Upper lobe of left lung (tissue), 6 donors: ENCODE data around the gene ATAD3A. TPM values are rescaled to one million over a fixed set of nuclear protein-coding genes. Genes with fewer than 3 reads are reported as not detected.

Experiments used
- ATAC-seq, 2 donors: fragments of 200-7000 bp; cut with Tn5 transposase; one replicate each; pipeline ENCODE4 v1.9.1; 2022; ENCODE audit warnings: mild to moderate bottlenecking in 2 of 2, moderate library complexity in 2 of 2; ENCODE audit not compliant: low FRiP score in 2 of 2
- DNase-seq, 2 donors: peaks; one replicate each; pipeline ENCODE4 v3.0.0-alpha.2; 2019 to 2020
- H3K27ac ChIP-seq, 4 donors: fragments of 200-600 bp; sonication (generic); one replicate each; pipeline ENCODE4 v1.5.1; 2016 to 2019
- H3K27me3 ChIP-seq, 4 donors: fragments of 200-600 bp; sonication (generic); one replicate each; pipeline ENCODE4 v1.5.1; 2017 to 2019
- H3K36me3 ChIP-seq, 4 donors: fragments of 200-600 bp; sonication (generic); one replicate each; pipeline ENCODE4 v1.5.1; 2016 to 2019
- H3K4me1 ChIP-seq, 4 donors: fragments of 200-600 bp; sonication (generic); one replicate each; pipeline ENCODE4 v1.5.1; 2018 to 2019
- H3K4me3 ChIP-seq, 4 donors: fragments of 200-600 bp; sonication (generic); one replicate each; pipeline ENCODE4 v1.5.1; 2017 to 2019; ENCODE audit warnings: mild to moderate bottlenecking in 2 of 4, moderate library complexity in 1 of 4
- H3K9me3 ChIP-seq, 4 donors: fragments of 200-600 bp; sonication (generic); one replicate each; pipeline ENCODE4 v1.5.1; 2018 to 2019
- CTCF ChIP-seq, 6 experiments: fragments of 450-650 bp in 4 of 6; fragments of 200-600 bp in 2 of 6; sonication (generic) in 2 of 6; IDR thresholded peaks; one replicate each; pipeline ENCODE4 v1.5.1; 2016 to 2019; ENCODE audit warnings: antibody characterized with exemption in 6 of 6
- EP300 ChIP-seq, 4 donors: sonication (generic); formaldehyde crosslinking; IDR thresholded peaks; one replicate each; pipeline ENCODE4 v1.5.1; 2017; ENCODE audit warnings: antibody characterized with exemption in 4 of 4, control low read depth in 2 of 4
- POLR2A ChIP-seq, 4 donors: fragments of 450-650 bp; IDR thresholded peaks; one replicate each; pipeline ENCODE4 v1.5.1; 2016 to 2017; ENCODE audit warnings: antibody characterized with exemption in 4 of 4, mild to moderate bottlenecking in 2 of 4
- POLR2AphosphoS5 ChIP-seq, 2 donors: sonication (generic); formaldehyde crosslinking; IDR thresholded peaks; one replicate each; pipeline ENCODE4 v1.5.1; 2017; ENCODE audit warnings: antibody characterized with exemption in 2 of 2
- WGBS, 2 donors: methylation state at CpG; one replicate each; pipeline ENCODE4 v1.1.5; 2017 to 2018; 5-methylcytosine and 5-hydroxymethylcytosine counted together
- total RNA-seq, 6 donors: library from RNA; depleted of rRNA in 4 of 6; stranded (reverse); fragments of >200 nt in 4 of 6; gene quantifications; one replicate each; pipeline versions ENCODE4 v1.1.0 to v1.2.1, GENCODE V29; 2016 to 2021
- donor health status: DM: no; HTN: no; CAD: no; lungs with moderate emphysema.
- donor health status: DM: no; HTN: yes; CAD: no; lungs with severe emphysema.

Gene ATAD3A
- total RNA-seq, 6 donors from 2014 or later, result 18.5 to 31.9 (median 24.0) TPM

GRCh38 chr1:1534401-1535154 lies 22.6 kb downstream of the ATAD3A start:
- no peak overlapping the region for H3K4me3 ChIP-seq
- 90 to 93% methylated on average over 14 to 29 of the region's 31 CpGs for WGBS, 2 donors
- ATAC-seq (peak in 1 of 2 donors; percentile 9), DNase-seq (peak in 1 of 2 donors; percentile 71)
- H3K27me3 ChIP-seq, result no peaks in the 10 kb centered on the region
- no peak for TF ChIP-seq EP300 (IDR thresholded peaks at IDR 0.05)
- TF ChIP-seq CTCF (IDR thresholded peaks at IDR 0.05), result no peak
- TF ChIP-seq POLR2A (IDR thresholded peaks at IDR 0.05), result no peak
- TF ChIP-seq POLR2AphosphoS5 (IDR thresholded peaks at IDR 0.05), result no peak
- peaks cover 0 to 11% (median 8%) of the 10 kb centered on the region in 4 donors for H3K36me3 ChIP-seq
- H3K27ac ChIP-seq, result no peak overlapping the region
- H3K9me3 ChIP-seq, result peaks cover 0 to 11% (median 3%) of the 10 kb centered on the region in 4 donors
- H3K4me1 ChIP-seq, result peaks cover 7 to 11% (median 9%) of the 10 kb centered on the region in 4 donors

GRCh38 chr1:1535201-1536018 lies 23.4 kb downstream of the ATAD3A start:
- 90 to 95% methylated on average over 32 to 34 of the region's 66 CpGs for WGBS, 2 donors
- Histone ChIP-seq H3K27ac (no peak overlapping the region), H3K27me3 (no peaks in the 10 kb centered on the region), H3K4me3 (no peak overlapping the region), H3K4me1 (peaks cover 9 to 20% (median 10%) of the 10 kb centered on the region in 4 donors), H3K36me3 (peaks cover 0 to 8% (median 6%) of the 10 kb centered on the region in 4 donors), H3K9me3 (peaks cover 0 to 11% (median 3%) of the 10 kb centered on the region in 4 donors)
- no peak for ATAC-seq
- no peak for TF ChIP-seq POLR2AphosphoS5 (IDR thresholded peaks at IDR 0.05)
- TF ChIP-seq POLR2A (IDR thresholded peaks at IDR 0.05), result no peak
- TF ChIP-seq EP300 (IDR thresholded peaks at IDR 0.05), result no peak
- no peak for TF ChIP-seq CTCF (IDR thresholded peaks at IDR 0.05)
- DNase-seq, result peak in 1 of 2 donors; percentile 81

GRCh38 chr1:1536019-1536937 lies 24.3 kb downstream of the ATAD3A start:
- Histone ChIP-seq H3K4me3 (no peak overlapping the region), H3K9me3 (peaks cover 0 to 11% (median 2%) of the 10 kb centered on the region in 4 donors), H3K4me1 (peaks cover 16 to 28% (median 17%) of the 10 kb centered on the region in 4 donors), H3K27ac (no peak overlapping the region), H3K36me3 (peaks cover 0 to 12% (median 11%) of the 10 kb centered on the region in 4 donors), H3K27me3 (no peaks in the 10 kb centered on the region)
- peak in 1 of 2 donors; percentile 83 for DNase-seq
- 85 to 88% methylated on average over 30 to 38 of the region's 48 CpGs for WGBS, 2 donors
- ATAC-seq, result no peak
- TF ChIP-seq POLR2AphosphoS5 (IDR thresholded peaks at IDR 0.05) (no peak), EP300 (IDR thresholded peaks at IDR 0.05) (no peak)

- H3K9me3 ChIP-seq, result peaks cover 0 to 4% (median 0%) of the 10 kb centered on the region in 4 donors
- no peaks in the 10 kb centered on the region for H3K27me3 ChIP-seq
- H3K4me1 ChIP-seq, result peaks cover 17 to 29% (median 18%) of the 10 kb centered on the region in 4 donors
- H3K36me3 ChIP-seq, result peaks cover 0 to 20% (median 15%) of the 10 kb centered on the region in 4 donors
- 97 to 98% methylated on average over 11 to 15 of the region's 15 CpGs for WGBS, 2 donors
- TF ChIP-seq POLR2AphosphoS5 (IDR thresholded peaks at IDR 0.05) (no peak), EP300 (IDR thresholded peaks at IDR 0.05) (no peak), POLR2A (IDR thresholded peaks at IDR 0.05) (no peak), CTCF (IDR thresholded peaks at IDR 0.05) (no peak)
- H3K4me3 ChIP-seq, result no peak overlapping the region
- no peak overlapping the region for H3K27ac ChIP-seq
- DNase-seq (peak in 1 of 2 donors; percentile 34), ATAC-seq (no peak)
Measured at GRCh38 chr1:1536938-1537546, 25.1 kb downstream of the ATAD3A start.
